GM20000 (cell line): ENCODE data around the gene ZNF48.

Experiments
- DNase-seq: peaks from one replicate; pipeline ENCODE4 v3.0.0; 2012; ENCODE audit warnings: low spot score
- TF ChIP-seq, protein P1 (sequence below): IDR thresholded peaks from 2 replicates; pipeline ENCODE4 v1.5.1; 2012; ENCODE audit warnings: mild to moderate bottlenecking, control low read depth; ENCODE audit errors: extremely low read depth, missing control alignments

The ZNF48 gene

GRCh38 chr16:30376461-30376902 lies 18.7 kb upstream of the ZNF48 start:
- DNase-seq, result no peak
- TF ChIP-seq, protein P1, sequence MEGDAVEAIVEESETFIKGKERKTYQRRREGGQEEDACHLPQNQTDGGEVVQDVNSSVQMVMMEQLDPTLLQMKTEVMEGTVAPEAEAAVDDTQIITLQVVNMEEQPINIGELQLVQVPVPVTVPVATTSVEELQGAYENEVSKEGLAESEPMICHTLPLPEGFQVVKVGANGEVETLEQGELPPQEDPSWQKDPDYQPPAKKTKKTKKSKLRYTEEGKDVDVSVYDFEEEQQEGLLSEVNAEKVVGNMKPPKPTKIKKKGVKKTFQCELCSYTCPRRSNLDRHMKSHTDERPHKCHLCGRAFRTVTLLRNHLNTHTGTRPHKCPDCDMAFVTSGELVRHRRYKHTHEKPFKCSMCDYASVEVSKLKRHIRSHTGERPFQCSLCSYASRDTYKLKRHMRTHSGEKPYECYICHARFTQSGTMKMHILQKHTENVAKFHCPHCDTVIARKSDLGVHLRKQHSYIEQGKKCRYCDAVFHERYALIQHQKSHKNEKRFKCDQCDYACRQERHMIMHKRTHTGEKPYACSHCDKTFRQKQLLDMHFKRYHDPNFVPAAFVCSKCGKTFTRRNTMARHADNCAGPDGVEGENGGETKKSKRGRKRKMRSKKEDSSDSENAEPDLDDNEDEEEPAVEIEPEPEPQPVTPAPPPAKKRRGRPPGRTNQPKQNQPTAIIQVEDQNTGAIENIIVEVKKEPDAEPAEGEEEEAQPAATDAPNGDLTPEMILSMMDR, result no peak

GRCh38 chr16:30377050-30377811 lies 18.0 kb upstream of the ZNF48 start:
- TF ChIP-seq, protein P1, result no peak
- DNase-seq, result no peak

DNA sequence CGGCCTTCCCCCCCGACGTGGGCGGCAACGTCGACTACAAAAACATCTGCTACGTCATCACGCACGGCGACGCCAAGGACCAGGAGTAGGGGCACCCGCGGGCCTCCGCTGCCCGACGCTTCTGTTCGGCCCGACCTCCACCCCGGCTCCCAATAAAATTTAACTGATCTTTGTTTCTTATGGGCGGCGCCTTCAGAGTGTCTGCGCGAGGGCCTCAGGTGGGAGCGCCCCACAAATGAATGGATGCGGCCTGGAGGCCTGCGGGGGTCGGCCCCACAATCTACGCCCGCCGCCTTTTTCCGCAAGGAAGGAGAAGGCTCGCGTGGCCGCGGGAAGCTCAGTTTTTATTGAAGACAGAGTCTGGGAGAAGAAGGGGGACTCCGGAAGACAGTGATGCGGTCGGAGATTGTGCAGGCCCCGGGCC lies 17.4 kb upstream of the ZNF48 start:
- DNase-seq, result peak; percentile 83
- TF ChIP-seq, protein P1, result no peak

DNA sequence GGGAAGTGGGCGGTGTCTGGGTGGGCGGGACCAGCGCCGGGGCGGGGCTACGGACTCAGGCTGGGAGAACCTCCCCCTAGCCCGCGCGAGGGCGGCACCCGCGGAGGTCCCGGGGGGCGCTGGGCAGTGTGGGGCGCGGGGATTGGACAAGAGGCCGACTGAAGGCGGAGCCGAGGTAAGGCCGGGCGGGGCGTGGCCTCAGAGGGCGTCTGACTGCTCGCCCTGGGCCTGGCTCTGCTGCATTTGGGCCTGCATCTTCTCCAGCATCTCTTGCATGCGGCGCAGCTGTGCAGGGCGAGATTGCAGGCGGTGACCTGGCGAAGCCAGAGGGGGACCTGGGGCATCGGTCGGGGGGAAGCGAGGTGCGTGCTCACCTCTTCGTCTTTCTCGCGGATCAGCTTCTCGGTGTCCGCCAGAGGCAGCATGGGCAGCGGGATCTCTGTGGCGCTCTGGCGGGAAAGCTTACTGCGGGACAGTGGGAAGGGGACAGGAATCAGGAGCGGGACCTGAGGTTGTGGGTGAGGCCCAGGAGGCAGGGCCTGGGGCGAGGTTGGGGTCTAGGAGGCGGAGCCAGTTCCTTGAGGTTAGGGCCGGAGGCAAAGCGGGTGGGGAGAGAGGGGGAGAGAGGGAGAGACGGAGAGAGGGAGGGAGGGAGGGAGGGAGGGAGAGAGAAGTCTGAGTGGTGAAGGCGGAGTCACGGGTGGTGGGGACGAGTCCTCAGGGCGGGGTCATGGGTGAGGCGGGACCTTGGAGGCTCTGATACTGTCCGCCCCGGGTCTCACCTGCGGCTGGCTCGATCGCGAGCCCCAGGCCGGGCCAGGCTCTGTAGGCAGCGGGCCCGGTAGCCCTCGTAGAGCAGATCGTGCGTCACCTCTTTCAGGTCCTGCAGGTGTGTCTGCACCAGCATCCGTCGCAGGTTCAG lies 16.7 kb upstream of the ZNF48 start:
- TF ChIP-seq, protein P1, result no peak
- DNase-seq, result peak; percentile 97

GRCh38 chr16:30379158-30379783 lies 15.9 kb upstream of the ZNF48 start:
- DNase-seq, result no peak
- TF ChIP-seq, protein P1, result no peak

- TF ChIP-seq, protein P1, result no peak
- DNase-seq, result no peak
These were observed 15.0 kb upstream of the ZNF48 start for GRCh38 chr16:30380072-30380802.
